AG09319 (cell line): ENCODE results near the gene LIN9.

Experiments used
- DNase-seq: peaks from one replicate; pipeline ENCODE4 v3.0.0-alpha.2; 2010; ENCODE audit warnings: low read depth; ENCODE audit errors: extremely low read depth
- CTCF ChIP-seq: IDR thresholded peaks from 2 replicates; pipeline ENCODE4 v1.5.1; 2011; ENCODE audit warnings: low read depth, mild to moderate bottlenecking, inconsistent platforms, low read length, moderate library complexity

Gene LIN9

GRCh38 chr1:226335661-226336060, 26.7 kb upstream of the LIN9 start:
- TF ChIP-seq CTCF, result no peak

DNA sequence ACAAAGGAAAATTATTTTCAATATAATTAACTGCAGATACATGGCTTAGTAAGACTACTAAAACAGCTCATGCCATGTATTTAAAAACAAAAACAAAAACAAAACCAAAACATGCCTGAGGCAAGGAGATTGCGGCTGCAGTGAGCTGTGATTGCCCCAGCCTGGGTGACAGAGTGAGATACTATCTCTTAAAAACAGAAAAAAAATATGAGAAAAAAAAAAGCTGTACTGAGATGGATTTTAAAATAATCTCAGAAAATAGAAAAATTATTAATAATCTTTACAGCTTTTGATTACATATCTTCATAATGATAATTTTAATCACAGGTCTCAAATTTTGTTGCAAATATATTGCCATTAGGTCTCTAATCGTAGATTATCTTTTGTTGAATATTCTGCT, 24.0 kb upstream of the LIN9 start:
- no peak for DNase-seq

More at GRCh38 chr1:226335661-226336060, 26.7 kb upstream of the LIN9 start:
- no peak for DNase-seq

DNA sequence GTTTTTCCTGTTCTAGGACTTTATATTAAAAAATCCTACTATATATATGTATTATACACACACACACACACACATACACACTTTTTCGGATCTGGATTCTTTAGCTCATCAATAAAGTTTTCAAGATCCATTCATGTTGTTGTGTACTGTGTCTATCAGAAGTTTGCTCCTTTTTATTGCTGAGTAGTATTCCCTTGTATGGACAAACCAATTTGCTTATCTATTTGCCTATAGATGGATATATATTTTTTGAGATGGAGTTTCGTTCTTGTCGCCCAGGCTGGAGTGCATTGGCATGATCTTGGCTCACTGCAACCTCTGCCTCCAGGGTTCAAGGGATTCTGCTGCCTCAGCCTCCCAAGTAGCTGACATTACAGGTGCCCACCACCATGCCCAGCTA, 20.3 kb upstream of the LIN9 start:
- TF ChIP-seq CTCF, result no peak

More for the DNA sequence above, 24.0 kb upstream of the LIN9 start:
- TF ChIP-seq CTCF, result no peak

DNA sequence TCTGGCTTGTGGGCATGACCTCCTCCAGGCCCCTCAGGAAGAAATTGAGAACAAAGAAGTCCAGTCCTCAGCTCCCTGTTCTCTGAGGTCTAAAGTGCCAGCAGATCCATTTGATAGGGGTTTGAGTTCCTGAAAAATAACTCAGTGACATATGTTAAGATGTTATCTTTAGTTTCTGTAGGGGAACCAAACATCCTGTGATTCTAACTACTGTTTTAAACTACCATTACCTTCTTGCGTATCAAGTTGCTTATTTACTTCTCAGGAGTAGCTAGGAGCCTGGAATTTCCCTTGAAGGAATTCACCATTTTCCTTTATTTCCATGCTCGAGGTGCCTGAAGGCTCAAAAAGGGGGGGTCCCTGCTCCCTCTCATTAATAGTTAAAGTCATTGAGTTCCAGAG, 18.8 kb upstream of the LIN9 start:
- DNase-seq, result no peak
- no peak for TF ChIP-seq CTCF

More for the DNA sequence above, 20.3 kb upstream of the LIN9 start:
- no peak for DNase-seq

DNA sequence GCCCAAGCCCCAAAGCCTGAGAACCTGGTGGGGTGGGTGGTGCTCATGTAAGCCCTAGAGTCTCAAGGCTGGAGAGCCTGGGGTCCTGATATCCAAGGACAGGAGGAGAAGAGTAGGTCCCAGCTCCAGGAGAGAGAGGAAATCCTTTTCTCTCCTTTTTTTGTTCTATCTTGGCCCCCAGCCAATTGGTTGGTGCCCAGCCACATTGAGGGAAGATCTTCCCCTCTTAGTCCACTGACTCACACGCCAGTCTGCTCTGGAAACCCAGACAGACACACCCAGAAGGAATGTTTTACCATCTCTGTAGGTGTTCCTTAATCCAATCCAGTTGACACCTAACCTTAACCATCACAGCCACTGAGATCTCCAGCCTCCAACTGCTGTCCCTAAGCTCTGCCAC, 16.2 kb upstream of the LIN9 start:
- TF ChIP-seq CTCF, result no peak
- DNase-seq, result no peak

GRCh38 chr1:226324479-226324878, 15.5 kb upstream of the LIN9 start:
- TF ChIP-seq CTCF, result no peak
- DNase-seq, result no peak

GRCh38 chr1:226322986-226323385, 14.0 kb upstream of the LIN9 start:
- TF ChIP-seq CTCF, result no peak
- no peak for DNase-seq

GRCh38 chr1:226320930-226321329, 12.0 kb upstream of the LIN9 start:
- no peak for TF ChIP-seq CTCF
- no peak for DNase-seq
